HG03520 (cell line): Measurements from ENCODE around the gene TMPO.
A peak's percentile ranks its signal among the peaks of the same experiment; 100 is the strongest.
"Not testable (repeated sequence)": the region's sequence is repeated elsewhere in the genome, so short reads cannot be mapped to it uniquely, and the experiment has no call there.

Experiments used
- ATAC-seq: cut with Tn5 transposase; IDR thresholded peaks from one replicate; pipeline ENCODE4 v1.9.1; 2021; ENCODE audit warnings: mild to moderate bottlenecking, moderate library complexity; ENCODE audit not compliant: unreplicated experiment

The TMPO gene

GRCh38 chr12:98515287-98516110 is at the start of gene TMPO:
TSS of gene TMPO (plus strand) at chr12:98515590. CDS start at chr12:98515868, 278 bp downstream.
- peak; percentile 82 for ATAC-seq

- no peak for ATAC-seq
Observed at GRCh38 chr12:98465950-98466602, 49.3 kb upstream of the TMPO start.

- ATAC-seq = no peak
Observed at GRCh38 chr12:98466640-98467400, 48.6 kb upstream of the TMPO start.

GRCh38 chr12:98469109-98469508 is 46.3 kb upstream of the TMPO start:
- ATAC-seq = peak; percentile 32

GRCh38 chr12:98470469-98471082 is 44.8 kb upstream of the TMPO start:
- peak; percentile 60 for ATAC-seq

- ATAC-seq = peak; percentile 26
Observed at GRCh38 chr12:98471085-98471484, 44.3 kb upstream of the TMPO start.

- ATAC-seq = no peak
Observed at GRCh38 chr12:98475565-98475908, 39.9 kb upstream of the TMPO start.

GRCh38 chr12:98478606-98479005 is 36.8 kb upstream of the TMPO start:
- no peak for ATAC-seq

GRCh38 chr12:98483621-98484503 is 31.5 kb upstream of the TMPO start:
- ATAC-seq = no peak

GRCh38 chr12:98485792-98486340 is 29.5 kb upstream of the TMPO start:
- no peak for ATAC-seq

- not testable (repeated sequence) for ATAC-seq
Observed at GRCh38 chr12:98488416-98488815, 27.0 kb upstream of the TMPO start.

GRCh38 chr12:98489176-98489575 is 26.2 kb upstream of the TMPO start:
- ATAC-seq = no peak

- ATAC-seq = peak; percentile 83
Observed at GRCh38 chr12:98490501-98491453, 24.6 kb upstream of the TMPO start.

- no peak for ATAC-seq
Observed at GRCh38 chr12:98492580-98493140, 22.7 kb upstream of the TMPO start.

- not testable (repeated sequence) for ATAC-seq
Observed at GRCh38 chr12:98501266-98501629, 14.1 kb upstream of the TMPO start.

GRCh38 chr12:98503342-98503591 is 12.1 kb upstream of the TMPO start:
- peak; percentile 57 for ATAC-seq

GRCh38 chr12:98503592-98504367 is 11.6 kb upstream of the TMPO start:
- ATAC-seq = peak; percentile 65

GRCh38 chr12:98504368-98504617 is 11.1 kb upstream of the TMPO start:
- no peak for ATAC-seq
